HG02884 (cell line): Measurements from ENCODE around the gene ACTBL2.
"Not testable (repeated sequence)": the region's sequence is repeated elsewhere in the genome, so short reads cannot be mapped to it uniquely, and the experiment has no call there.

Experiments used
- ATAC-seq: cut with Tn5 transposase; IDR thresholded peaks from one replicate; pipeline ENCODE4 v1.9.1; 2021; ENCODE audit warnings: mild to moderate bottlenecking, moderate library complexity; ENCODE audit not compliant: unreplicated experiment

Gene ACTBL2

GRCh38 chr5:57482671-57483106 lies at the start of gene ACTBL2:
Gene ACTBL2, minus strand, starts transcription at chr5:57482811. Its CDS starts 104 bp downstream, at chr5:57482707.
- ATAC-seq: no peak

GRCh38 chr5:57531333-57531732 lies 48.7 kb upstream of the ACTBL2 start:
- peak; percentile 61 for ATAC-seq

- ATAC-seq: peak; percentile 58
These were observed 47.3 kb upstream of the ACTBL2 start for GRCh38 chr5:57529864-57530263.

GRCh38 chr5:57527870-57528269 lies 45.3 kb upstream of the ACTBL2 start:
- ATAC-seq: no peak

- ATAC-seq: no peak
These were observed 41.9 kb upstream of the ACTBL2 start for GRCh38 chr5:57524348-57525060.

- ATAC-seq: not testable (repeated sequence)
These were observed 39.9 kb upstream of the ACTBL2 start for GRCh38 chr5:57522477-57522876.

- not testable (repeated sequence) for ATAC-seq
These were observed 35.8 kb upstream of the ACTBL2 start for GRCh38 chr5:57518415-57518814.

GRCh38 chr5:57517250-57517649 lies 34.6 kb upstream of the ACTBL2 start:
- ATAC-seq: no peak

GRCh38 chr5:57513785-57514184 lies 31.2 kb upstream of the ACTBL2 start:
- ATAC-seq: peak; percentile 69

- ATAC-seq: no peak
These were observed 28.7 kb upstream of the ACTBL2 start for GRCh38 chr5:57511321-57511720.

GRCh38 chr5:57509501-57510260 lies 27.1 kb upstream of the ACTBL2 start:
- ATAC-seq: no peak

GRCh38 chr5:57508211-57508610 lies 25.6 kb upstream of the ACTBL2 start:
- no peak for ATAC-seq

- no peak for ATAC-seq
These were observed 22.9 kb upstream of the ACTBL2 start for GRCh38 chr5:57505272-57506200.

- no peak for ATAC-seq
These were observed 21.7 kb upstream of the ACTBL2 start for GRCh38 chr5:57504357-57504756.

GRCh38 chr5:57503433-57503832 lies 20.8 kb upstream of the ACTBL2 start:
- no peak for ATAC-seq

- no peak for ATAC-seq
These were observed 19.0 kb upstream of the ACTBL2 start for GRCh38 chr5:57501414-57502201.

GRCh38 chr5:57499262-57500050 lies 16.8 kb upstream of the ACTBL2 start:
- peak; percentile 90 for ATAC-seq

- ATAC-seq: no peak
These were observed 15.1 kb upstream of the ACTBL2 start for GRCh38 chr5:57497733-57498132.

GRCh38 chr5:57495285-57496086 lies 12.9 kb upstream of the ACTBL2 start:
- no peak for ATAC-seq
